Neuronal stem cell (in vitro differentiated cells): ENCODE measurements around the gene CPLX3.

ENCODE experiments used
- DNase-seq: peaks from one replicate; pipeline ENCODE4 v3.0.0-alpha.2; 2013; ENCODE audit warnings: low spot score
- H2AFZ ChIP-seq: one replicate; pipeline ENCODE4 v1.6.1; 2013; ENCODE audit warnings: mild to moderate bottlenecking, low read length, inconsistent platforms
- H2AK5ac ChIP-seq: 2 replicates; pipeline ENCODE4 v1.6.1; 2013; ENCODE audit warnings: low read depth, mild to moderate bottlenecking, inconsistent platforms, low read length, moderate library complexity, mixed read lengths
- H2BK120ac ChIP-seq: 2 replicates; pipeline ENCODE4 v1.6.1; 2013; ENCODE audit warnings: low read depth, mild to moderate bottlenecking, inconsistent platforms, low read length, moderate library complexity, mixed read lengths
- H2BK12ac ChIP-seq: one replicate; pipeline ENCODE4 v1.6.1; 2013; ENCODE audit warnings: low read length, inconsistent platforms
- H2BK15ac ChIP-seq: 2 replicates; pipeline ENCODE4 v1.6.1; 2013; ENCODE audit warnings: mild to moderate bottlenecking, low read length, inconsistent platforms, mixed read lengths
- H2BK5ac ChIP-seq: one replicate; pipeline ENCODE4 v1.6.1; 2013; ENCODE audit warnings: inconsistent platforms, mild to moderate bottlenecking, low read length, moderate library complexity
- H3K14ac ChIP-seq: one replicate; pipeline ENCODE4 v1.6.1; 2013; ENCODE audit warnings: low read length, inconsistent platforms
- H3K18ac ChIP-seq: 2 replicates; pipeline ENCODE4 v1.6.1; 2013; ENCODE audit warnings: low read length, inconsistent platforms
- H3K23ac ChIP-seq: 2 replicates; pipeline ENCODE4 v1.6.1; 2013; ENCODE audit warnings: low read depth, mild to moderate bottlenecking, mixed read lengths, low read length, inconsistent platforms; ENCODE audit not compliant: poor library complexity
- H3K27ac ChIP-seq: replicated peaks from 3 replicates; pipeline ENCODE4 v1.5.1; 2013; ENCODE audit warnings: low read length, inconsistent platforms
- H3K27me3 ChIP-seq, 3 experiments: 2 replicates each; pipeline ENCODE4 v1.6.1; 2013; ENCODE audit warnings: low read length in 3 of 3, mild to moderate bottlenecking in 2 of 3, inconsistent platforms in 1 of 3, low read depth in 1 of 3, mixed read lengths in 1 of 3, moderate library complexity in 1 of 3; ENCODE audit not compliant: control insufficient read depth in 3 of 3, insufficient read depth in 3 of 3
- H3K36me3 ChIP-seq, 2 donors: replicated peaks in 1 of 2; 2 replicates each; pipeline ENCODE4 v1.6.1; 2013; ENCODE audit warnings: low read length in 2 of 2; ENCODE audit not compliant: control insufficient read depth in 2 of 2, insufficient read depth in 2 of 2
- H3K4ac ChIP-seq: 2 replicates; pipeline ENCODE4 v1.6.1; 2013; ENCODE audit warnings: inconsistent platforms, mild to moderate bottlenecking, low read length, moderate library complexity
- H3K4me1 ChIP-seq, 2 donors: 1 replicate in 1 of 2; 2 replicates in 1 of 2; pipeline ENCODE4 v1.6.1; 2013; ENCODE audit warnings: low read length in 2 of 2, low read depth in 1 of 2; ENCODE audit not compliant: control insufficient read depth in 2 of 2, insufficient read depth in 1 of 2
- H3K4me2 ChIP-seq: one replicate; pipeline ENCODE4 v1.6.1; 2013; ENCODE audit warnings: mild to moderate bottlenecking, low read length, inconsistent platforms; ENCODE audit not compliant: insufficient read depth, poor library complexity, severe bottlenecking
- H3K4me3 ChIP-seq, 2 donors: 2 replicates each; pipeline ENCODE4 v1.5.1; 2013; ENCODE audit warnings: low read length in 2 of 2, mild to moderate bottlenecking in 2 of 2, inconsistent platforms in 1 of 2, moderate library complexity in 1 of 2
- H3K79me1 ChIP-seq: one replicate; pipeline ENCODE4 v1.6.1; 2013; ENCODE audit warnings: low read depth, mild to moderate bottlenecking, inconsistent platforms, low read length, moderate library complexity
- H3K9ac ChIP-seq: one replicate; pipeline ENCODE4 v1.6.1; 2013; ENCODE audit warnings: mild to moderate bottlenecking, low read depth, low read length, inconsistent platforms; ENCODE audit not compliant: poor library complexity
- H3K9me3 ChIP-seq, 2 donors: replicated peaks in 1 of 2; 2 replicates each; pipeline versions ENCODE3 to v1.6.1; 2013; ENCODE audit warnings: low read length in 2 of 2, mild to moderate bottlenecking in 2 of 2, inconsistent platforms in 1 of 2, low read depth in 1 of 2, mixed read lengths in 1 of 2, moderate library complexity in 1 of 2; ENCODE audit not compliant: control insufficient read depth in 2 of 2, insufficient read depth in 1 of 2
- H4K8ac ChIP-seq: one replicate; pipeline ENCODE4 v1.6.1; 2013; ENCODE audit warnings: low read depth, mild to moderate bottlenecking, inconsistent platforms, low read length, moderate library complexity
- H4K91ac ChIP-seq: one replicate; pipeline ENCODE4 v1.6.1; 2013; ENCODE audit warnings: low read length, low read depth, mild to moderate bottlenecking, inconsistent platforms; ENCODE audit not compliant: poor library complexity
- WGBS, 2 donors: extraction: QIAGEN DNeasy Blood & Tissue Kit; methylation state at CpG; one replicate each; pipeline ENCODE4 v1.1.7; 2013; ENCODE audit warnings: missing lambda C conversion rate in 2 of 2, mixed read lengths in 1 of 2; ENCODE audit not compliant: insufficient read length in 2 of 2, insufficient replicate concordance in 1 of 2; ENCODE audit errors: extremely low coverage in 2 of 2; 5-methylcytosine and 5-hydroxymethylcytosine counted together

Gene CPLX3

DNA sequence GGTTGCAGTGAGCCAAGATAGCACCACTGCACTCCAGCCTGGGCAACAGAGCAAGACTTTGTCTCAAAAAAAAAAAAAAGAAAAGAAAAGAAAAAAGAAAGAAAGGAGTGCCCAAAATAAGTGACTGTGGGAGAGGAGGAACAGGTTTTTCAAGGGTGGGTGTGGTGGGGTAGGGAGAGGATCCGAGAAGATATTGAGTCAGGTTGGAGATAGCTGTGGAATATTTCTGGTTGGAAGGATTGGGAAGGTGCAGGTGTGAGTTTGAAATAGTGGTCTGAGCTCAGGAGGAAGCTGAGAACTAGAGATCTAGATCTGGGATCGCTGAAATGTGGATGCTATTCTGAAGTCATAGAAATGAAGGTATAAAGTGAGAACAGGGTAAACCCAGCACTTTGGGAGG, 38.9 kb downstream of the CPLX3 start:
- no peak for DNase-seq
- Histone ChIP-seq H2BK15ac (no peak overlapping the region), H3K27ac (no peak overlapping the region), H3K4me2 (no peak overlapping the region), H3K4ac (no peak overlapping the region), H3K23ac (no peak overlapping the region), H3K9me3 (peaks cover 0 to 13% of the 10 kb centered on the region in 2 donors), H3K4me1 (no peaks in the 10 kb centered on the region), H3K36me3 (peaks cover 7 to 33% of the 10 kb centered on the region in 2 donors), H3K14ac (no peak overlapping the region), H3K27me3 (no peaks in the 10 kb centered on the region), H4K91ac (no peak overlapping the region), H2BK120ac (no peak overlapping the region), H2AK5ac (no peak overlapping the region), H2AFZ (no peak overlapping the region), H3K4me3 (no peak overlapping the region), H2BK12ac (no peak overlapping the region), H3K18ac (no peak overlapping the region), H3K79me1 (peaks cover 10% of the 10 kb centered on the region), H3K9ac (no peak overlapping the region), H4K8ac (no peak overlapping the region), H2BK5ac (no peak overlapping the region)
- WGBS, 2 donors, result no CpG with 5 or more reads among the region's 2 CpGs

DNA sequence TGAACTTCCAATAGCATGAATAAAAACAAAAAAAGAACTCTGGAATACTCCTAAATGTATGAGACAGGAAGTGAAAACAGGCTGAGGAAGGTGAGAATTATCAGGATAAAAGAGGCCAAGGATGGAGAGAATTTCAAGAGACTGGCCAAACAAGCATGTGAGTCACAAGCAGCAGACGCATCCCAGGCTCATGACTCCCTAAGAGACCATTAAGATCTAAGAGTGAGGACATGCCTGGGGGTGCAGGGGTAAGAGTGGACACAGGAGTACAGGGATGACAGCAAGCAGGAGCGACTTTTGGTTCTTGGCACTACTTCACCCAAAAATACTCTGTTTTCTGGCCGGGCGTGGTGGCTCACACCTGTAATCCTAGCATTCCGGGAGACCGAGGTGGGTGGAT, 39.7 kb downstream of the CPLX3 start:
- H2BK120ac ChIP-seq, result no peak overlapping the region
- peaks cover 0 to 13% of the 10 kb centered on the region in 2 donors for H3K9me3 ChIP-seq
- no CpG with 5 or more reads among the region's 6 CpGs for WGBS, 2 donors
- peaks cover 10% of the 10 kb centered on the region for H3K79me1 ChIP-seq
- H2AK5ac ChIP-seq, result no peak overlapping the region
- H3K4ac ChIP-seq, result no peak overlapping the region
- H2BK15ac ChIP-seq, result no peak overlapping the region
- no peak overlapping the region for H2BK5ac ChIP-seq
- no peak overlapping the region for H4K8ac ChIP-seq
- H3K4me2 ChIP-seq, result no peak overlapping the region
- no peak overlapping the region for H2AFZ ChIP-seq
- no peak overlapping the region for H3K9ac ChIP-seq
- H3K27ac ChIP-seq, result no peak overlapping the region
- no peak overlapping the region for H3K18ac ChIP-seq
- no peak overlapping the region for H2BK12ac ChIP-seq
- no peaks in the 10 kb centered on the region for H3K4me1 ChIP-seq
- H4K91ac ChIP-seq, result no peak overlapping the region
- DNase-seq, result no peak
- H3K4me3 ChIP-seq, result no peak overlapping the region
- no peaks in the 10 kb centered on the region for H3K27me3 ChIP-seq
- H3K23ac ChIP-seq, result peak overlapping the region; percentile 39
- H3K14ac ChIP-seq, result no peak overlapping the region
- peaks cover 9 to 38% of the 10 kb centered on the region in 2 donors for H3K36me3 ChIP-seq

DNA sequence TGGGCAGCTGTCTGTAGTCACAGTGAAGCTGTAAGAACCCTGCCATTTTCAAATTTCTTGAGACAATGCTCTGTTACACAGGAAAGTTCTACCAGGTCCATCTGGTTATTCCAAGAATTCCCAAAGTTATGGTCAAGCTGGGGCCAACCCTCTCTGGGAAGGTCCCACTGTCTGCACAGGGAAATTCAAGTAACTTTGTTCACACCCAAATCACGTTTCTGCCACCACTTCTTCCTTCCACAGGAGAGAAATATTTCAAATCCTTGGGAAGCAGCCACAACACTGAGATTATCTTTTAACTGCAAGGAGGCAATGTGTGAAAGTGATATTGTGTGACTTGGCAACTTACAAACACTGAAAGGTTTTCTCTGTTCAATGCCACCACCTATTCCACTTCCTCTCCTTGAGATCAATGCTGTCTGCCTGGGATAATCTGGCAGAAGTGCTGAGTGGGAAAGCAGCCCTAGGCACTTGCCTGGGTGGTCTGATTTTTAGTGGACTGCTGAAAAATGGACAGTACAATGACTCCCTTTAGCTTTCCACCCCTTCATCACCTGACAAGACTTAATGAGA, 41.1 kb downstream of the CPLX3 start:
- Histone ChIP-seq H3K36me3 (peaks cover 9 to 39% of the 10 kb centered on the region in 2 donors), H3K4me1 (peaks cover 0 to 2% of the 10 kb centered on the region in 2 donors), H3K27ac (no peak overlapping the region), H3K79me1 (peaks cover 10% of the 10 kb centered on the region), H2AFZ (no peak overlapping the region), H2BK120ac (no peak overlapping the region), H4K8ac (no peak overlapping the region), H3K23ac (no peak overlapping the region), H4K91ac (no peak overlapping the region), H2BK12ac (no peak overlapping the region), H3K18ac (no peak overlapping the region), H2AK5ac (no peak overlapping the region), H3K9ac (no peak overlapping the region), H3K27me3 (no peaks in the 10 kb centered on the region), H2BK5ac (no peak overlapping the region), H3K4me2 (no peak overlapping the region), H2BK15ac (no peak overlapping the region), H3K4me3 (no peak overlapping the region), H3K14ac (no peak overlapping the region), H3K9me3 (peaks cover 0 to 13% of the 10 kb centered on the region in 2 donors), H3K4ac (no peak overlapping the region)
- no peak for DNase-seq
- no CpG with 5 or more reads among the region's 1 CpG for WGBS, 2 donors

DNA sequence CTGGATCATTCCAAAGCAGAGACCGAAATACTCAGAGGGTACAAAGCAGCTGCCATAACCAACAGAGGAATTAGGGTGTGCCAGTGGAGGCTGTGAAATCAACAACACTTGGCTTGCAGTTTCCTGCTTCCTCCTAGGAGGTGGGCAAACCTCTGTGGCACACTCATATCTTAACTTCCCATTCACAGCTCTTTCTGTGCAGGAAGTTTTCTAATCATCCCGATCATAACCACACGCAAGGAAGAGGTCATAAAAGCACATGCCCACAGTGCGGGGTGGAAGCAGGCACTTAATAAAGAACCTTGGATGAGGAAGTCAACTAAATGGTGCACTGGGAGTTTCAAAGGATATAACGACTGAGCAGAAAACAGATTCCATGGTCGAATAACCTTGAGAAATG, 41.6 kb downstream of the CPLX3 start:
- Histone ChIP-seq H3K14ac (no peak overlapping the region), H4K91ac (no peak overlapping the region), H3K4me1 (peaks cover 0 to 2% of the 10 kb centered on the region in 2 donors)

More for the DNA sequence above, 41.6 kb downstream of the CPLX3 start:
- no peak overlapping the region for H2BK120ac ChIP-seq
- H3K23ac ChIP-seq, result no peak overlapping the region
- peaks cover 10% of the 10 kb centered on the region for H3K79me1 ChIP-seq
- no peak overlapping the region for H3K9ac ChIP-seq
- DNase-seq, result no peak
- H2BK5ac ChIP-seq, result no peak overlapping the region
- no peak overlapping the region for H4K8ac ChIP-seq
- no peak overlapping the region for H3K4me3 ChIP-seq
- H3K18ac ChIP-seq, result no peak overlapping the region
- peaks cover 9 to 39% of the 10 kb centered on the region in 2 donors for H3K36me3 ChIP-seq
- H3K4ac ChIP-seq, result no peak overlapping the region
- no peak overlapping the region for H2BK15ac ChIP-seq
- peaks cover 0 to 13% of the 10 kb centered on the region in 2 donors for H3K9me3 ChIP-seq
- H3K27ac ChIP-seq, result no peak overlapping the region
- H3K27me3 ChIP-seq, result no peaks in the 10 kb centered on the region
- no peak overlapping the region for H2AK5ac ChIP-seq
- no peak overlapping the region for H2AFZ ChIP-seq
- no peak overlapping the region for H2BK12ac ChIP-seq
- no peak overlapping the region for H3K4me2 ChIP-seq
- WGBS, 2 donors, result no CpG with 5 or more reads among the region's 6 CpGs
